Hematopoietic multipotent progenitor cell treated with erythropoietin and hydrocortisone succinate and interleukin-3 and kit ligand, for 4 days (in vitro differentiated cells): ENCODE data around the gene C19orf25.
A peak's percentile ranks its signal among the peaks of the same experiment; 100 is the strongest.

Source experiments
- DNase-seq: peaks from one replicate; pipeline ENCODE4 v3.0.0-alpha.2; 2015

C19orf25 gene

DNA sequence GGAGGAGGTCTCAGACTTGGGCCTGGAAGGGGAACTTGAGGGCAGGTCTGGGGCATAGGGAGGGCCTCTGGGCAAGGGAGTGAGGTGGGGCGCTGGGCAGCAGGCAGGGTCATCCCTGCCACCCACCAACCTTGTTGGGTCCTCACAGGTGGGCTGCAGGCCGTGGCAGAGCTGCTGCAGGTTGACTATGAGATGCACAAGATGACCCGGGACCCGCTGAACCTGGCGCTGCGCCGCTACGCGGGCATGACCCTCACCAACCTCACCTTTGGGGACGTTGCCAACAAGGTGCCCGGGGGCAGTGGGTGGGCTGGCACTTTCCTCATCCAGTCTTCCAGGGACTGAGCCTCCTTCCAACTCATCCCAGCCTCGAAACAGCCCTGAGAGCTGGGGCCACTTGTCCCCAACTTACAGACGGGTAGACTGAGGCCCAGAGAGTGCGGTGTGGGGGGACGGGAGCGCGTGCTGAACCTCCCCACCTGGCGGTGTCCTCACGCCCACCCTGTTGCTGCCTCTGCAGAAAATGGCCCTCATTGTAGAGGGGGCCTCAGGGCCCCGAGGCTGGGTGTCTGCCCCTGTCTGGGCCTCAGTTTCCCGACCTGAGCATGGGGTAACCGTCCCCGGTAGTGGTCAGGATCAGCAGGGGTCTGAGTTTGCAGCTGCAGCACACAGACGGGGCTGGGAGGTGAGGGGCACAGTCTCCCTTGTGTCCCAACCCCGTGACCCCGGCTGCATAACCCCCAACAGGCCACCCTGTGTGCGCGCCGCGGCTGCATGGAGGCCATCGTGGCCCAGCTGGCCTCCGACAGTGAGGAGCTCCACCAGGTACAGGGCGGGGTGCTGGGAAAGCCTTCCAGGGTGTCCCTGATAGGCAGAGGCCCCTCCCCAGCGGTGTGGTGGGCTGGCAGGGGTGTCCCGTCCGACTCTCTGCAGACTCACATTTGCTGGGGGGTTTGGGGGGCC lies 18.7 kb downstream of the C19orf25 start:
- DNase-seq: no peak

DNA sequence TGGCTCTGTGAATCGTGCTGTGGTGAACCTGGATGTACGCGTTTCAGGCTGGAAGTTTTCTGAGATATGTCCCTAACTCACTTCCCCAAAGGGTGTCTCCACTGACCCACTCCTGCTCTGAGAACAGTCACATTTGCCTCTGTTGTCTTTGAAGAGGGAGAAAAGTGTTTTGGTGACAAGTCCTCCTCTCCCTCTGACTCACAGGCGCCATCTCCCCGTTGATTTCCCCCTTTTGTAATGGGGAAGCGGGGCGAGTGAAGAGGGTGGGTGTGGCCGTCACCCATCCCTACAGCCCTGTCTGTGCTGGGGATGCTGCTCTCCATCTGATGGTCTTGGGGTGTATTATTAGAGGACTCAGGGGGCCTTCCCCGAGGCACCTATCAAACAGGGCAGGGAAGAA lies 19.5 kb downstream of the C19orf25 start:
- no peak for DNase-seq

DNA sequence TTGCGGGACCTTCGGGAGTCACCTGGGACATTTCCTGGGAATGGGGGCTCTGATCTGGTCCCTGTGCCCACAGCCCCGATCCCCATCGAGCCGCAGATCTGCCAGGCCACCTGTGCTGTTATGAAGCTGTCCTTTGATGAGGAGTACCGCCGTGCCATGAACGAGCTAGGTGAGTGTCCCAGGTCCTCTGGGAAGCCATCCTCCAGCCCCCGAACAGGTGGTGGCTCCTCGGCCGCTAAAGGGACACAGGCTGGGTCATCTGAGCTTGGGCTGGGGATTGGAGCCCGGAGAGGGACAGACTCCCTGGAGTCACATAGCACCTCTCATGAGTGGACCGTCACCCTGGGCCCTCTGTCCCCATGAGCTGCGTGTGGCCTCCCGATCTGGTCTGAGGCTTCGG lies 21.1 kb downstream of the C19orf25 start:
- DNase-seq: no peak

DNA sequence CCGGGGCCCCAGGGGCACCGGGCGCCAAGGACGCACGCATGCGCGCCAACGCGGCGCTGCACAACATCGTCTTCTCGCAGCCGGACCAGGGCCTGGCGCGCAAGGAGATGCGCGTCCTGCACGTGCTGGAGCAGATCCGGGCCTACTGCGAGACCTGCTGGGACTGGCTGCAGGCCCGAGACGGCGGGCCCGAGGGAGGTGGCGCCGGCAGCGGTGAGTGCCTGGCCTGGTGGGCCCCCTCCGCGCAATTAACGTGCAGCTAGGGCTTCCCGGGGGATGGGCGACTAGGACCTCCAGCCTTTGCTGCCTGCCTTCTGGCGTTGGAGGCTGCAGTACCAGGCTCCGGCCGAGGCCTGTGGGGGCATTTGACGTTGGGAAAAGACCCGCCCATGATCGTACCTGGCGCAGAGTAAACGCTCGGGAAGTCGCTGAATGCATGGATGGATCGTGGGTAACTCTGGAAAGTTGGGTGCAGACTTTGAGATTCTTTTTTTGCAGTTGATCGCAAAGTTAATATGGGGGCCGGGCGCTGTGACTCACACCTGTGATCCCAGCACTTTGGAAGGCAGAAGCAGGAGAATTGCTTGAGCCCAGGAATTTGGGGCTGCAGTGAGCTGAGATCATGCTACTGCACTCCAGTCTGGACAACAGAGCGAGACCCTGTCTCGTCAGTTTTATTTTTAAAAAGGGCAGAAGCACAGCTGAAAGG lies 21.8 kb downstream of the C19orf25 start:
- no peak for DNase-seq

DNA sequence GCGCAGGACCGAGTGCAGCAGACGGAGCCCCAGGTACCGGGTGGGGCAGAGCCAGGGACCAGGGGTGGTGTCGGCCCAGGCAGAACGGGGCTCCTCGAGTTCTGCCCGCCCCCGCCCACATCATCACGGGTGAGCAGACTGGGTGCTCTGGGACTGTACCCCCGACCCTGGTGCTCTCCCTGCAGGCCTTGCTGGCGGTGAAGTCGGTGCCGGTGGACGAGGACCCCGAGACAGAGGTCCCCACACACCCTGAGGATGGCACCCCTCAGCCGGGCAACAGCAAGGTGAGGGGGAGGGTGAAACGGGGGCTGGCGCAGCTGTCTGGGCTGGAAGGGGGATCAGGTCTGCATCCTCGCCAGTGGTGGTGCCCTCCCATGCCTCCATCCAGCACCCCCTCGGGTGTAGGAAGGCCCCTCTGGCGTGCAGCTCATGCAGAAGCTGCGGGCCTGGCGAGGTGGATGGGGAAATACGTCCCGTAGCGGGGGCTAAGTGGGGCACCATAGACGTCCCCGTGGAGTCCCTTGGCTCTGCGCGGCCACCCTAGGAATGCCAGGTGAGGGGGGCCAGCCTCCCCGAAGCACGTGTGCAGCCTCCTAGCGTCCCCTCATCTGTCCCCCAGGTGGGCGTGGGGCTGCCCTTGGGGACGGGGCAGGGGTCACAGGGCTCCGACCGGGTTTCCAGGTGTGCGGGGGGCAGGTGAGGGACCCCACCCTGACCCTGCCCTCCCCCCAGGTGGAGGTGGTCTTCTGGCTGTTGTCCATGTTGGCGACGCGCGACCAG lies 22.7 kb downstream of the C19orf25 start:
- DNase-seq: no peak

DNA sequence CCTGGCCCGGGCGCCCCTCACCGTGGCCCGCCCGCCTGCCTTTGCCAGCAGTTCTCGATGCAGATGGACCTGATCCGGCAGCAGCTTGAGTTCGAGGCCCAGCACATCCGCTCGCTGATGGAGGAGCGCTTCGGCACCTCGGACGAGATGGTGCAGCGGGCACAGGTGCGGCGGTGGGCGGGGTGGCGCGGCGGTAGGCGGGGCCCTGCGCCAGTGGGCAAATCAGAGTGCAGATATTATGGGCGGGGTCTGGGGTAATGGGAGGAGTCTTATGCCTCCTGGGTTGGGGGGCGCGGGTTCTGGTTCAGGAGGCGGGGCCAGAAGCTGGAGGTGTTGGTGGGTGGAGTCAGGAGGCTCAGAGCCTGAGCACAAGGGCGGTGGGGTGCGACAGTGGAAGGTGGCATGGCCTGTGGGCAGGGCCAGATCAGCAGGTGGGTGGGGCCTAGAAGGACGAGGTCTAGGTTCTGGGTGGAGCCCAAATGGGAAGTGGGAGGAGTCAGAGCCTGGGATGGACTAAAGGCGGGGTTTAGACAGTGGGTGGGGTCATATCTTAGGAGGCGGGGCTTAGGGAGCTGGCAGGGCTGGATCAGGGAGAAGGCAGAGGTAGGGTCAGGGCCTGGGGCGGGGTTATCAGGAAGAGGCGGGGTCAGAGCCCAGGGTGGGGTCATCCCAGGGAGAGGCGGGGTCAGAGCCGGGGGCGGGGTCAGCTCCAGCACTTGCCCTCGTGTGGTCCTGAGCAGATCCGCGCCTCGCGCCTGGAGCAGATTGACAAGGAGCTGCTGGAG lies 23.5 kb downstream of the C19orf25 start:
- DNase-seq: peak; percentile 90

DNA sequence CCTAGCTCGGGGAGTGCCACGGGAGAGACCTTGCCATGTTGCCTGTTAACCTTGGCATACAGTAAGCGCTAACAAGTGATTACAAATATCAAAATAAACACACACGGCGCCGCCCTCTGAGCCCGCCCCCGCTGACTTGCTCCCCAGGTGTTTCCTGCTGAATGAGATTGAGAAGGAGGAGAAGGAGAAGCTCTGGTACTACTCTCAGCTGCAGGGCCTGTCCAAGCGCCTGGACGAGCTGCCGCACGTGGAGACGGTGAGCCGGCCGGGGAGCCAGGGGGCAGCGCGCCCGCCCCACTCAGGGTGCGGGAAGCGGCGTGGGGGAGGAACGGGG lies 24.0 kb downstream of the C19orf25 start:
- DNase-seq: peak; percentile 79

DNA sequence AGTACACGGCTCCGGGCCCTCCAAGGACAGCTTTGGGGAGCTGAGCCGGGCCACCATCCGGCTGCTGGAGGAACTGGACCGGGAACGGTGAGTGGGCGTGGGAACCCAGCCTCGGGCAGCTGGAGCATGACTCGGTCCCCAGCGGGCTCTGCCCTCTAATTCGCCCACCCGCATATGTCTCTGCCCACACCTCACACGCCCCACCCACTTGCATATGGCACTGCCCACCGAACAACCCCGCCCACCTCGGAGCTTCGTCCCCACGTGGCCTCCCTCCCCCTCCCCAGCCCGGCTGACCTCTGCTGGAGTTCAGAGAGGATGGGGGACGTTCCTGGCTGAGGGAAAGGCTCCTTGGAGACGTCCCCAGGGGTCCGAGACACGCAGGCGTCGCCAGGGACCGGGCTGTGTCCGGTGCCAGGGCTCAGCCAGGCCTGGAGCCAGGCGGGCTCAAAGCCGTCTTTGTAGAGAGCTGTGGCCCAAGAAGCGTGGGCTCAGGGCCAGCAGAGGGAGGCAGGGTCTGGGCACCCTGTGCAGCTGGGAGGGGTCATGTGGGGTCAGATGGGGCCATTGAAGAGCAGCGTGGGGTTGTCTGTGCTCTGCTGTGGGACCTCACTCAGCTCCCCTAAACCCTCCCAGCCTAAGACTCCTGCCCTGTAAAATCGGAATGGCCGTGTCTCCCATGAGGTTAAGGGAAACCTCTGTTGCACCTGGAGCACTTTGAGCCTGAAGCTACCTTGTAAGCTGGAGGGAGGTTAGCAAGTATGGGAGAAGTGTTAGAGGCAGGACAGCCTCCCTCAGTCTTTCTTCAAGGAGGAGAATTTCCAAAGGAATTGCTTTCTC lies 25.3 kb downstream of the C19orf25 start:
- DNase-seq: peak; percentile 56

DNA sequence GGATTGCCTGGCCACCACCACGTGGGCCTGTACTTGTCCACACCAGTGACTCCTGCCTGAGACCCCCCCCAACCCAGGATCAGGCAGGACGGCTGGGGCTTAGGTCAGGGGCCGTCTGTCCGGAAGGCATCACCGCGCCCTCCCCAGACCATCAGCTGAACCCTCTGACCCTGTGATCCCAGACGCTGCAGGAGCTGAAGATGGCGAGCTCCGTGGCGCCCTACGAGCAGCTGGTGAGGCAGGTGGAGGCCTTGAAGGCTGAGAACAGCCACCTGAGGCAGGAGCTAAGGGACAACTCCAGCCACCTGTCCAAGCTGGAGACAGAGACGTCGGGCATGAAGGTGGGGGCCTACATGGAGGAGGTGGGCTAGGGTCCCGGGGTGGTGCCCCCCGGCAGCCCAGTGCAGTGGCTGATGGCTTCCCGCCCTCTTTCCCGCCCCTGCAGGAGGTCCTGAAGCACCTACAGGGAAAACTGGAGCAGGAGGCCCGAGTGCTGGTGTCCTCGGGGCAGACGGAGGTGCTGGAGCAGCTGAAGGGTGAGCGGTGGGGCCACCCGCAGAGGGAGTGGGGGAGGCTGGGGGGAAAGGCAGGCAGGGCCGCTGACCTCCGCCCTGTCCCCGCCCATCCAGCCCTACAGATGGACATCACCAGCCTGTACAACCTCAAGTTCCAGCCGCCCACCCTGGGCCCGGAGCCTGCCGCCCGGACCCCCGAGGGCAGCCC lies 26.1 kb downstream of the C19orf25 start:
- DNase-seq: no peak

DNA sequence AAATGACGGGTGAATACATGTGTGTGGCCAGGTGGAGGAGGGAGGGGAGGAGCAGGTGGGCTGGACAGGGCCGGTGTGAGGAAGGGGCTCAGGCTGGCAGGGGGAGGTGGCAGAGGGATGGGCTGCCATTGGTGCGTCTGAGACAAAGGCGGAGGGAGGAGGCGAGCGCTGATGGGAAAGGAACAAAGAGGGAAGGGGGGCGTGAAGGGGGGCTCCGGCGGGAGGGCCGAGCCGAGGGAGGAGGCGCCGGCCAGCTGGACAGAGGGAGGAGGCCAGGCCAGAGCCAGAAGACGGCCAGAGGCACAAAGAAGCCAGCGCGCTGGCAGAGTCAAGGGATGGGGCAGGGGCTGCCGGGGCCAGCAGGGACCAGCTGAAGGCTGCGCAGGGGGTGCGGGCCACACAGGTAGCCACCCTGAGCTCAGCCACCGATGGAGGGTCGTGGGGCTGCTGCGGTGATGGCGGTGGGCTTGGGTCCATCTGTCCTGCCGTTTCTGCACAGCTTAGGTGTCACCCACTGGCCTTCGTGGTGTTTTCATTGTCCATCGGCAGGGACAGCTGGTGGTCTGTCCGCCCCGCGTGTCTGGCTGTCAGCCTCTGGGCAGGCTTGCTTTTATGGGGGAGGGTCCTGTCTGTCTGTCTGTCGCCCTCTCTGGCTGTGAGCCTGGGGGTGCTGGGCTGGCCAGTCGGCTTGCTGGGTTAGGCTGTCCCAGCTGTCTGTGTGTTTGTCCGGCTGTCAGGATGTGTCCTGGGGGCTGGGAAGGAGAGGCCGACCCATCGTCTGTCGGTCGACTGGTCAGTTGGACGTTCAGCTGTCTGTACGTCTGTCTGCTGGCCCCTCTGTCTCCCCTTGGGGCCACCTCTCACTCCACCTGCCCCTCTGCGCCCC lies 26.9 kb downstream of the C19orf25 start:
- no peak for DNase-seq

DNA sequence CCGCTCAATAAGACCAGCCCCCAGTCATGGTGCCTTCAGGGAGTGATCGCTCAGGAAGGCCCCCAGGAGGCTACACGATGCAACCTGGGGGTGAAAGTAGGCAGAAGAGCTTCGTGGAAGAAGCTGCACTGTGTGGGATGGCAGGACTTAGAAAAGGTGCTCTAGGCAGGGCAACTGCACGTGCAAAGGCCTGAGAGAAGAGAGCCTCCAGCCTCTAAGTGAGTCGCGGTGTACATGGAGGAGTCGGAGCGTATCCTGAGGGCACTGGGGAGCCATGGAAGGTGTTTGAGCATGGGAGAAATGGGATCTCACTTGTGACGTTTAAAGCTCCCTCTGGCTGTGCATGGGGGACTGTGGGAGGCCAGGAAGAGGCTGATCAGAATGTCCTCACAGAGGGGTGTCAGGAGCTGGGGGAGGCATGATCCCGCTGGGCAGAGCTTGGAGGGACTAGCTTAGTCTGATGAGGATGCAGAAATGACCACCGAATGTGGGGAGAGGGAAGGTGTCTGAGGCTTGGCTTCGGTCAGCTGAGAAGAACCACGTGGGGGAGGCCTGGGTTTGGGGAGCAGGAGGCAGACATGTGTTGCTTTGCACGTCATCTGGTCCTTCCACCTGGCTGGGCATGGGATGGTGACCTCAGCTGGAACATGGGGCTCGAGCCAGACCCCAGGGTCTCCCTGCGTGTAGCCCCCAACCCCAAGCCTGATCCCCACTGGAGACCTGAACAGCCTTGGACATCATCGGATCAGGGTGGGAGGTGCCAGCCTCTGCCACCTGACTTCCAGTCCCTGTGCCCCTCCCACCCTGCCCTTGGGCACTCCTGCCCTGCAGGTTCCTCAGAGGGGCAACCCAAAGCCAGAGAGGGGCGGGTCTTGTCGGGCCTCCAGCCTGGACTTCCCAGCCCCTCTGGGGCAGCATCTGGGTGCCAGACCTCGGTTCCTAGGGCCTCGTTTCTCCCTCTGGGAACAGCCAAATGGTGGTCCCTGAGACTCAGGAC lies 28.0 kb downstream of the C19orf25 start:
- DNase-seq: no peak

DNA sequence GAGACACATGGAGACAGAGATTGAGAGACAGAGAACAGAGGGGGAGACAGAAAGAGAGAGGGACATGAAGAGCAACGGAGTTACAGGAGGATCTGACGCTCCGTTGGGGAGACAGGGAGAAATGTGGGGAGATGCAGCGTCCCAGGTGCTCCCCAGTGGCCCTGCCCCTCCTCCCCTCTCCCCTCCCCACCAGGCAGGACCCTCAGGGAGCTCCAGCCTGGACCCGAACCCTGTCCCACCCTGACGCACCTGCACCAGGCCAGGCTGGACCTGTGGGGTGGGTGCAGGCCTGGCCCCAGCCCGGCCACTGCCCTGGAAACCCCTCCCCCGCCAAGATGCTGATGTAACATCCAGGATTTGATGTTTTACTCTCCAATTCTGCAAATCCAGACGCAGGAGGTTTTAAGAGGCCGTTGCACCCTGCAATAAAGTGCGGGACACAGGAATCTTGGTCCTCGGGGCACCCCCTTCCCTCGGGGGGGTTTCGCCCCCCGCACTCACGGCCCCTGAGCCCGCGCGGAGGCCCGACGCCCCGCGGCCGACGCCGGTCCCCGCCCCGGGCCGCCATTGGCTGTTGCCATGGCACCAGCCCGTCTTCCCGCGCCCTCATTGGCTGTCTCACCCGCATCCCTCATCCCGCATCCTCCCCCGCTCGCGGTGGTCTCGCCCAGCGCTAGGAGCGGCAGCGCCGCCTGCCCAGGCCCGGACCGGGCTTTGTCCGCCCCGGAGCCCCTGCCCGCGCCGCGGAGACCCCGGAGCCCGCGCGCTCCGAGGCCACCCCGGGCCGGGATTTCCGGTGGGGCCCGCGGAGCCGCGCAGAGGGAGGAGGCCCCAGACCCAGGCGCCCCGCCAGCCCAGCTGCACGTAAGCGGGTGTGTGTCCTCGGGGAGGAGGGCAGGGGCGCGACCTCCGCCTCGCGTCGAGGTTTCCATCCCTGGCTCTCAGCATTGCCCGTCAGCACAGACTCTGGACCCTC lies 29.3 kb downstream of the C19orf25 start, which contains the start of gene APC2:
Gene APC2 (plus strand): TSS at position 655 of the 976 bp plus-strand sequence. CDS start 2,881 bp downstream, outside the sequence.
- peak; percentile 65 for DNase-seq

DNA sequence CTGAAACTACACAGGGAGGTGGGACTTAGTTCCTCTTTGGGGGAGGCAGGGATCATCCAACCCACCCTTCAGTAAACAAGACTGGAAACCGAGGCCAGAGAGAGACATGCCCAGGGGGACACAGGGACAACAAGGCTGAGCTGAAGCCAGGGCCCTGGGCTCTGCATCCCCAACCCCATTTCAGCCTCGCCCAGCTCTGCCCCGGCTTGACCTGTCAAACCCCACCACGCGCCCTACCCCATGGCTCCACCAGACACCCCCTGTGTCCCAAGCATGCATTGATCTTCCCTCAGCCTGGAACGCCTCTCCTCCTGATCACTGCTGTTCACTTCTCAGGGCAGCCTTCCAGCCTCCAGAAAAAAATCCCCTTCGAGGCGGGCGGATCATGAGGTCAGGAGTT lies 31.1 kb downstream of the C19orf25 start:
- no peak for DNase-seq

DNA sequence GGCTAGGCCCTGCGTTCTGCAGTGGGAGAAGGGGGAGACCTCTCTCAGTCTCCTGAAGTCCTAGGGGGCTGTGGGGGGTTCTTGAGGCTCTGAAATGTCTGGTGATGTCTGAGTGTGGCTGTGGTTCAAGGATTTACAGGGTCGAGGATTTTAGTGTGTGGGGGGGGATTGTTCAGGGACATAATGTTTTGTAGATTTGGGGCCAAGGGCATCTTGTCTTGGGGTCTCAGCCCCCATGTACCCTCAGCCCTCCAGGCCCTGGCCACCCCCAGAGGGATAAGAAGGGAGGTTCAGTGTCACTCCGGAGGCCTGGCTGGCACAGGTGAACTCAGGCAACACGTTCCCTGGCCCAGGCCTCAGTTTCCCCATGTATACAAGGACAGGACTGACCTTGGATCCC lies 31.5 kb downstream of the C19orf25 start:
- DNase-seq: no peak

DNA sequence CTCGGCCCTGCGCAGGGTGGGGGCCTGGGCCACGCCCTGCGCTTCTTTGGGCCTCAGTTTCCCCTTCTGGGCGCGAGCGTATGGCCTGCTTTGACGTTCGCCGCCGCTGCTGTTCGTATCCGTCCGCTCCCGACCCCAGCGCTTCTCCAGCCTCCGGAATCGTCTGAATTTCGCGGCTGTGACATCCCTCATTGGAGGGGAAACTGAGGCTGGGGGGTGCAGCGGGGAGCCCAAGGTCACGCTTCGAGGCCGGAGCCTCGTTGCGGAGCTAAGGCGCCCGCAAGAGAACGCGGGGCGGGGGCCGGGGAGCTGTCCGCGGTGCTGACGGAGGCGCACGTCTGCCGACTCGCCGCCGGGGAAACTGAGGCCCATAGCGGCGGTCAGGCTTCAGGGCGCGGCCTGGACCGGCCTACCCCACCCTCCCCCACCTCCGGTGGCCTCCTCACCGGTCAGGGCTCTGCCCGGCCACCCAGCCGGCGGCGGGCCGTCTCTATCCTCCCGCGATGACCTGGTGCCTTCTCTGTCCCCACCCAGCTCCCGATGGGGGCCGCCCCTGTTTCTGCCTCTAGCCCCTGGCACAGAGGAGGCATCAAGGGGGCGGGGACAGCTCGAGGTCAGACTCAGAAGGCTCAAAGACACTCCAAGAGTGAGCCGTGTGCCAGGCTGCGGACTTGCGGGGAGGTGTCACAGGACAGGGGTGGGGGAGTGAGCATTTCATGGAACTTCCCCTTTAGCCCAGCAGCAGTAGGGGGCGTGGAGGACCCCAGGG lies 32.1 kb downstream of the C19orf25 start:
- DNase-seq: peak; percentile 67
